Activated B cell treated with CpG ODN at 0.5 μM for 24 hours (primary cell): Measurements from ENCODE around the gene CNTNAP2. TPM values are rescaled to one million over a fixed set of nuclear protein-coding genes. Genes with fewer than 3 reads are reported as not detected.

Source experiments
- ATAC-seq: fragments of 200-7000 bp; cut with Tn5 transposase; one replicate; pipeline ENCODE4 v1.10.0; 2021; ENCODE audit warnings: low read depth, mild to moderate bottlenecking, moderate library complexity
- CTCF ChIA-PET: fragments of 350-600 bp; sonication (Branson Sonifier 250); formaldehyde crosslinking; loops from one replicate; lab custom pipeline; 2021; ENCODE audit warnings: antibody characterized with exemption; lab: Charles Lee
- POLR2A ChIA-PET: fragments of 350-600 bp; sonication (Branson Sonifier 250); formaldehyde crosslinking; loops from one replicate; lab custom pipeline; 2021; ENCODE audit warnings: antibody characterized with exemption; lab: Charles Lee
- DNase-seq: peaks from one replicate; pipeline ENCODE4 v3.0.0; 2022
- H3K27ac Mint-ChIP-seq: one replicate; pipeline ENCODE4 v1.8.0; 2020; ENCODE audit warnings: mixed read lengths
- H3K27me3 Mint-ChIP-seq: one replicate; pipeline ENCODE4 v1.8.0; 2021; ENCODE audit warnings: mixed read lengths
- H3K36me3 Mint-ChIP-seq: one replicate; pipeline ENCODE4 v1.8.0; 2021; ENCODE audit warnings: low read depth, mixed read lengths
- H3K4me1 Mint-ChIP-seq: one replicate; pipeline ENCODE4 v1.8.0; 2021; ENCODE audit warnings: mixed read lengths
- H3K4me3 Mint-ChIP-seq: one replicate; pipeline ENCODE4 v1.8.0; 2020; ENCODE audit warnings: mild to moderate bottlenecking, mixed read lengths
- H3K9me3 Mint-ChIP-seq: one replicate; pipeline ENCODE4 v1.8.0; 2020; ENCODE audit warnings: mixed read lengths
- intact Hi-C: fragments of 100-400 bp; cut with micrococcal nuclease; formaldehyde crosslinking; loops from one replicate; pipeline ENCODE4 v1.15.1; 2024
- total RNA-seq: library from RNA; stranded (reverse); gene quantifications from 2 replicates; pipeline ENCODE4 v1.2.3, GENCODE V29; 2022
- TF ChIP-seq, protein P1 (sequence below): fragments of 200-600 bp; IDR thresholded peaks from one replicate; pipeline ENCODE4 v1.8.0; 2022; ENCODE audit warnings: antibody characterized with exemption, mild to moderate bottlenecking

Gene CNTNAP2
- total RNA-seq, 1 donor from 2014 or later = 0.84 TPM

DNA sequence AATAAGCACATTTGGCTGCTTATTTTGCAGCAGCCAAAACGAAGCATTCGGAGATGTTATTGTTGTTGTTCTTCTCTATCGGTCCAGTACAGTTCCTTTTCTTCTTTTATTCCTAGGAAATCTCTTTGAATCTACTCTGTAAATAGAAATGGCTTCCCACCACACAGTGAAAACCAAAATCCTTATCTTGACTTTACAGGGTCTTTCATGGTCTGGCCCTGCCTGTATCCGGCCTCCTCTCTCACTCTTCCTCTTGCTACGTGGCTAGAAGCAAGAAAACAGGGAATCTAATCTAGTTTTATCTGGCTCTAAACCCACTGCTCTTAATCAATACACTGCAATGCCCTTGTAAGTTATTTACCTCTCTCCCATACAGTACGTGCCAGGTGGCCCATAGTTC lies 1547.9 kb downstream of the CNTNAP2 start:
- no peak overlapping the region for H3K27ac Mint-ChIP-seq
- peaks cover 7% of the 10 kb centered on the region for H3K9me3 Mint-ChIP-seq
- intact Hi-C loops = no loop called here
- TF ChIP-seq, protein P1, sequence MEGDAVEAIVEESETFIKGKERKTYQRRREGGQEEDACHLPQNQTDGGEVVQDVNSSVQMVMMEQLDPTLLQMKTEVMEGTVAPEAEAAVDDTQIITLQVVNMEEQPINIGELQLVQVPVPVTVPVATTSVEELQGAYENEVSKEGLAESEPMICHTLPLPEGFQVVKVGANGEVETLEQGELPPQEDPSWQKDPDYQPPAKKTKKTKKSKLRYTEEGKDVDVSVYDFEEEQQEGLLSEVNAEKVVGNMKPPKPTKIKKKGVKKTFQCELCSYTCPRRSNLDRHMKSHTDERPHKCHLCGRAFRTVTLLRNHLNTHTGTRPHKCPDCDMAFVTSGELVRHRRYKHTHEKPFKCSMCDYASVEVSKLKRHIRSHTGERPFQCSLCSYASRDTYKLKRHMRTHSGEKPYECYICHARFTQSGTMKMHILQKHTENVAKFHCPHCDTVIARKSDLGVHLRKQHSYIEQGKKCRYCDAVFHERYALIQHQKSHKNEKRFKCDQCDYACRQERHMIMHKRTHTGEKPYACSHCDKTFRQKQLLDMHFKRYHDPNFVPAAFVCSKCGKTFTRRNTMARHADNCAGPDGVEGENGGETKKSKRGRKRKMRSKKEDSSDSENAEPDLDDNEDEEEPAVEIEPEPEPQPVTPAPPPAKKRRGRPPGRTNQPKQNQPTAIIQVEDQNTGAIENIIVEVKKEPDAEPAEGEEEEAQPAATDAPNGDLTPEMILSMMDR = no peak
- no peak for DNase-seq
- ChIA-PET POLR2A (no interaction called here), CTCF (no interaction called here)
- no peaks in the 10 kb centered on the region for H3K27me3 Mint-ChIP-seq
- H3K4me1 Mint-ChIP-seq = no peaks in the 10 kb centered on the region
- H3K4me3 Mint-ChIP-seq = no peak overlapping the region
- H3K36me3 Mint-ChIP-seq = no peaks in the 10 kb centered on the region
- ATAC-seq = no peak

DNA sequence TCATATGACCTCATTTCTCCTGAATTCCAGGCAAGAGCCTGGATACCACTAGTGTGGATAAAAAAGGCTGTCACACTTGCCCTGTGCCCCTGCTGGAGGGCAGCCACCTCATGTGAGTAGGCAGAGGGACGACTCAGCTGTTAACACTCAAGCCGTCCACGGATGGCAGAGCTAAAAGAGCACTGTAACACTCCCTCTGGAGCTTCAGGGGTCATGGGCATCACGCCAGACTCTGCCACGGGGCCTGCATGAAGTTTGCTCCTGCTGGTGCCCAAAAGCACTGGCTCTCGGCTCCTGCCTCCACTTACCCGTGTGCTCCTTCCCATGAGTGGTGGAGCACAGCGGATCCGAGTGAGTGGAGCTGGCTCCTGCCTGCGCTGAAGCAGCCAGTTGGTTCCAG lies 1554.2 kb downstream of the CNTNAP2 start:
- no peaks in the 10 kb centered on the region for H3K4me1 Mint-ChIP-seq
- H3K4me3 Mint-ChIP-seq = no peak overlapping the region
- ATAC-seq = no peak
- ChIA-PET POLR2A (no interaction called here), CTCF (no interaction called here)
- H3K27ac Mint-ChIP-seq = no peak overlapping the region
- peaks cover 9% of the 10 kb centered on the region for H3K9me3 Mint-ChIP-seq
- TF ChIP-seq, protein P1 = no peak
- no peak for DNase-seq
- H3K36me3 Mint-ChIP-seq = no peaks in the 10 kb centered on the region
- H3K27me3 Mint-ChIP-seq = no peaks in the 10 kb centered on the region
- intact Hi-C loops = no loop called here

DNA sequence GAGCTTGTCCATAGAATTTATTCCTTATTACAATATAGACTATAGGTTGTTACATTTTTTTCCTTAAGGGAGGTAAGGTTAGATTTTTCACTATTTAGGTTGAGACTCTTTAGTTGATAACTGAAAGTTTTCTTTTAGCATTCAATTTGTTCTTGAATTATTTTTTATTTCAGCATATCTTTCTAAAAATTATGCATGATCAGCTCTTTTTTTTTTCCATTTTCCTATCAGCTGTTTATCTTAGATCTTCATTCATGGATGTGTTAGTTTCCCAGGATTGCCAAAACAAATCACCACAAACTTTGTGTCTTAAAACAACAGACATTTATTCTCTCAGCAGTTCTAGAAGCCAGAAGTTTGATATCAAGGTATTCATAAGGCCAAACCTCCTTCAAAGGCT lies 1558.1 kb downstream of the CNTNAP2 start:
- intact Hi-C loops = no loop called here
- Mint-ChIP-seq H3K27ac (no peak overlapping the region), H3K27me3 (no peaks in the 10 kb centered on the region), H3K36me3 (no peaks in the 10 kb centered on the region), H3K4me1 (no peaks in the 10 kb centered on the region), H3K4me3 (no peak overlapping the region), H3K9me3 (peaks cover 8% of the 10 kb centered on the region)
- ChIA-PET CTCF (no interaction called here), POLR2A (no interaction called here)
- no peak for DNase-seq
- TF ChIP-seq, protein P1 = no peak
- no peak for ATAC-seq

DNA sequence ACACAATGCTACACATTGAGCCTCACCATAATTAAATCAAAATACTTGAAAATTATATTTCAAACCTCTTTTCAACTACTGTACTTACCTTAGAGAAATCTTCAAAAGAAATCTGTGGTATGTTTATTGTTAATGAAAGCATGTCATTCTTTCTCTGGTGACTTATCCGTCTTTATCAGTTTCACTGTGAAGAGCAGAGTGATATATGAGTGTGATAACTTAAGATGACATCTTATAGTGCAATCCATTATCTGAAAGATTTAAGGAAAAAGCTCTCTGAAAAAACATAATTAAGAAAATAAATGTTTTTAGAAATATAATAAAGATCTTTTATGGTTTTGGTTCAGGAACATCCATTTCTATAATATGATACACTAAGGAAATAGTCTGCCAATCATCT lies 1562.3 kb downstream of the CNTNAP2 start:
- no peaks in the 10 kb centered on the region for H3K27me3 Mint-ChIP-seq
- DNase-seq (no peak), ATAC-seq (no peak)
- H3K27ac Mint-ChIP-seq = no peak overlapping the region
- peaks cover 4% of the 10 kb centered on the region for H3K9me3 Mint-ChIP-seq
- no peaks in the 10 kb centered on the region for H3K36me3 Mint-ChIP-seq
- no peak overlapping the region for H3K4me3 Mint-ChIP-seq
- ChIA-PET CTCF (no interaction called here), POLR2A (no interaction called here)
- TF ChIP-seq, protein P1 = no peak
- intact Hi-C loops = no loop called here
- H3K4me1 Mint-ChIP-seq = no peaks in the 10 kb centered on the region

DNA sequence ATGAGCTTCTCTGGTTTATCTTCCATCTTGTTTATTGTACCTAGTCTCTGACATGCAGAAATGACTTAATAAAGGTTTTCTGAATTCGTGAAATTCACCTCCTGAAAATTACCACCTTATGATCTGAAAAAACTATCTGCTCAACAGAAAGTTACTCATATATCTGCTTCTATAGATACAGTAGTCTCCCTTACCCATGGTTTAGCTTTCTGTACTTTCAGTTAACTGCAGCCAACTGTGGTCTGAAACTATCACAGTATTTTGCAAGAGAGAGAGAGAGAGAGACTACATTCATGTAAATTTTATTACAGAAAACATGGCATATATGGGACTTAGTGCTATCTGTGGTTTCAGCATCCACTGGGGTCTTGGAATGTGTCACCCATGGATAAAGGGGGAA lies 1564.9 kb downstream of the CNTNAP2 start:
- Mint-ChIP-seq H3K4me3 (no peak overlapping the region), H3K27ac (no peak overlapping the region), H3K4me1 (no peaks in the 10 kb centered on the region), H3K27me3 (no peaks in the 10 kb centered on the region), H3K9me3 (peaks cover 3% of the 10 kb centered on the region), H3K36me3 (no peaks in the 10 kb centered on the region)
- ChIA-PET POLR2A (no interaction called here), CTCF (no interaction called here)
- TF ChIP-seq, protein P1 = no peak
- intact Hi-C loops = no loop called here
- no peak for ATAC-seq
- no peak for DNase-seq
